GM12878 (cell line): ENCODE results near the gene PPP1R27. TPM values are rescaled to one million over a fixed set of nuclear protein-coding genes. Genes with fewer than 3 reads are reported as not detected.

ENCODE experiments used
- ATAC-seq: fragments of 200-7000 bp; cut with Tn5 transposase; 3 replicates; pipeline ENCODE4 v1.9.1; 2020; ENCODE audit warnings: mild to moderate bottlenecking, moderate library complexity
- Bru-seq: library from RNA; stranded (reverse); fragments of 400-500 nt; gene quantifications from one replicate; lab custom pipeline; 2021; lab: Mats Ljungman, UMichigan
- BruChase-seq, 2 experiments: library from RNA; stranded (reverse); fragments of 400-500 nt; gene quantifications; one replicate each; lab custom pipeline; 2021; lab: Mats Ljungman, UMichigan
- BruUV-seq: library from RNA; stranded (reverse); fragments of 400-500 nt; replicated peaks from 2 replicates; lab custom pipeline; 2021; lab: Mats Ljungman, UMichigan
- CTCF ChIA-PET: fragments of 300-600 bp; sonication (Branson Sonifier 250); formaldehyde crosslinking; extraction: SDS; loops from one replicate; lab custom pipeline; 2021; ENCODE audit warnings: inconsistent platforms; lab: Yijun Ruan, JAX
- POLR2A ChIA-PET: fragments of 350-600 bp; formaldehyde crosslinking; extraction: SDS; loops from one replicate; lab custom pipeline; 2021; ENCODE audit warnings: inconsistent platforms; lab: Charles Lee
- RAD21 ChIA-PET: fragments of 300-600 bp; sonication (Branson Sonifier 250); formaldehyde crosslinking; loops from one replicate; lab custom pipeline; 2023; ENCODE audit warnings: antibody characterized with exemption; ENCODE audit not compliant: unreplicated experiment; lab: Charles Lee
- SMC1A ChIA-PET: fragments of 300-600 bp; sonication (Branson Sonifier 250); formaldehyde crosslinking; loops from one replicate; lab custom pipeline; 2023; ENCODE audit not compliant: unreplicated experiment, uncharacterized antibody; lab: Charles Lee
- DNase-seq: peaks from one replicate; pipeline ENCODE4 v3.0.0-alpha.2; 2011; ENCODE audit warnings: low read depth, low spot score
- FAIRE-seq: peaks from 3 replicates; lab custom pipeline; 2011; peaks lifted over from hg19 to GRCh38; lab: Jason Lieb, UNC
- H2AFZ ChIP-seq: 2 replicates; pipeline ENCODE4 v1.6.0; 2011; ENCODE audit warnings: low read depth, low read length, control low read depth; ENCODE audit not compliant: control insufficient read depth
- H3K27ac ChIP-seq: 2 replicates; pipeline ENCODE4 v1.5.1; 2011; ENCODE audit warnings: control low read depth; ENCODE audit not compliant: control insufficient read depth, insufficient read depth
- H3K27me3 ChIP-seq, 2 experiments: replicated peaks in 1 of 2; 2 replicates each; pipeline versions ENCODE4 v1.6.0 to v1.6.1; 2011; ENCODE audit warnings: low read length in 1 of 2; ENCODE audit not compliant: control insufficient read depth in 2 of 2, insufficient read depth in 2 of 2
- H3K36me3 ChIP-seq, 2 experiments: 2 replicates each; pipeline ENCODE4 v1.5.1; 2011; ENCODE audit warnings: low read length in 1 of 2; ENCODE audit not compliant: control insufficient read depth in 2 of 2, insufficient read depth in 2 of 2
- H3K4me1 ChIP-seq: 2 replicates; pipeline ENCODE4 v1.6.1; 2011; ENCODE audit warnings: mild to moderate bottlenecking, low read length, moderate library complexity, mixed read lengths; ENCODE audit not compliant: control insufficient read depth, insufficient read depth
- H3K4me2 ChIP-seq: 2 replicates; pipeline ENCODE4 v1.6.0; 2011; ENCODE audit warnings: control low read depth; ENCODE audit not compliant: control insufficient read depth, insufficient read depth
- H3K4me3 ChIP-seq: fragments of 200-600 bp; sonication (generic); 2 replicates; pipeline ENCODE4 v1.5.1; 2016
- H3K79me2 ChIP-seq: 2 replicates; pipeline ENCODE4 v1.6.0; 2011; ENCODE audit warnings: low read length; ENCODE audit not compliant: control insufficient read depth, insufficient read depth
- H3K9ac ChIP-seq: 2 replicates; pipeline ENCODE4 v1.8.0; 2011; ENCODE audit warnings: low read length, control low read depth, mixed read lengths; ENCODE audit not compliant: control insufficient read depth, insufficient read depth
- H3K9me3 ChIP-seq: replicated peaks from 3 replicates; pipeline ENCODE4 v1.5.1; 2011; ENCODE audit warnings: mild to moderate bottlenecking, low read length; ENCODE audit not compliant: control insufficient read depth, insufficient read depth
- H4K20me1 ChIP-seq: 2 replicates; pipeline ENCODE4 v1.6.0; 2011; ENCODE audit not compliant: control insufficient read depth, insufficient read depth
- BMI1 ChIP-seq: fragments of 450-650 bp; IDR thresholded peaks from 2 replicates; pipeline ENCODE4 v1.6.1; 2016; ENCODE audit warnings: mild to moderate bottlenecking, moderate library complexity, borderline replicate concordance
- CEBPB ChIP-seq, 2 experiments: fragments of 150-350 bp in 1 of 2; IDR thresholded peaks; 2 replicates each; pipeline ENCODE4 v1.6.1; 2012 to 2014; ENCODE audit warnings: low read depth in 2 of 2, low read length in 2 of 2, borderline replicate concordance in 1 of 2, inconsistent platforms in 1 of 2
- EGR1 ChIP-seq, 2 experiments: IDR thresholded peaks; 1 replicate in 1 of 2; 2 replicates in 1 of 2; pipeline ENCODE4 v1.6.1; 2011 to 2012; ENCODE audit warnings: low read depth in 2 of 2, low read length in 2 of 2, borderline replicate concordance in 1 of 2, mild to moderate bottlenecking in 1 of 2, moderate library complexity in 1 of 2
- HSF1 ChIP-seq: fragments of 150-350 bp; IDR thresholded peaks from 2 replicates; pipeline ENCODE4 v1.6.1; 2014; ENCODE audit warnings: mild to moderate bottlenecking, low read depth, low read length
- IRF4 ChIP-seq: IDR thresholded peaks from 2 replicates; pipeline ENCODE4 v1.6.1; 2011; ENCODE audit warnings: low read depth, low read length
- JUNB ChIP-seq: IDR thresholded peaks from 2 replicates; pipeline ENCODE4 v1.6.1; 2016; ENCODE audit warnings: antibody characterized with exemption, mild to moderate bottlenecking
- WGBS: methylation state at CpG from one replicate; pipeline ENCODE4 v1.1.6; 2016; ENCODE audit warnings: low lambda C conversion rate; ENCODE audit not compliant: insufficient replicate concordance, insufficient coverage; ENCODE audit errors: missing lambda C conversion rate; 5-methylcytosine and 5-hydroxymethylcytosine counted together
- in situ Hi-C: fragments of 300-500 bp; cut with MboI; formaldehyde crosslinking; loops from 9 replicates; pipeline ENCODE4 v1.14.3; 2018; ENCODE audit warnings: mixed read lengths
- intact Hi-C: fragments of 100-400 bp; cut with micrococcal nuclease; formaldehyde crosslinking; loops from one replicate; pipeline ENCODE4 v1.14.2; 2022; ENCODE audit not compliant: unreplicated experiment
- long read RNA-seq, 2 experiments: library from polyadenylated mRNA; unstranded; transcript quantifications; one replicate each; pipeline ENCODE4 v2.0.0, GENCODE V29; 2019 to 2020
- polyA minus RNA-seq, 3 experiments: library from RNA; depleted of rRNA, polyadenylated mRNA; stranded (reverse); fragments of >200 nt; gene quantifications; 2 replicates each; pipeline ENCODE4 v1.2.3, GENCODE V29; 2011
- polyA plus RNA-seq, 11 experiments: library from polyadenylated mRNA; depleted of rRNA in 4 of 11; unstranded in 6 of 11; stranded (reverse) in 5 of 11; fragments of >200 nt; fragmentation: Nextera tagmentation in 4 of 11; fragmentation: Illumina TruSeq in 1 of 11; extraction: Ambion mirVana in 4 of 11; extraction: Trizol in 1 of 11; gene quantifications; 1 replicate in 1 of 11; 2 replicates in 10 of 11; pipeline versions ENCODE4 v1.2.1 to v1.2.3, GENCODE V29; 2011 to 2016; ENCODE audit warnings: inconsistent platforms in 2 of 11, missing spikeins in 2 of 11, low read depth in 1 of 11
- total RNA-seq, 4 experiments: library from RNA; depleted of rRNA in 3 of 4; stranded (reverse); fragments of >200 nt in 3 of 4; fragmentation: Illumina TruSeq in 1 of 4; extraction: Trizol in 1 of 4; gene quantifications; 2 replicates each; pipeline versions ENCODE4 v1.2.1 to v1.2.3, GENCODE V29; 2013 to 2021

PPP1R27 gene
- not detected in 2 replicates for total RNA-seq (2013; cell fraction: nucleolus; rRNA removed)
- total RNA-seq (2014; rRNA removed) (0.17 and 2.0 TPM in 2 replicates), total RNA-seq (2014; rRNA removed; fragmentation: Illumina TruSeq; extraction: Trizol) (0.14 and 0.31 TPM in 2 replicates), total RNA-seq (2021) (0.49 and 0.53 TPM in 2 replicates), polyA plus RNA-seq (2011; rRNA removed) (not detected in 2 replicates), polyA plus RNA-seq (2014; fragmentation: Illumina TruSeq; extraction: Trizol) (0.28 TPM in 1 of 2 replicates, not detected in the other), polyA plus RNA-seq (2014; fragmentation: Nextera tagmentation; extraction: Ambion mirVana) (not detected), polyA plus RNA-seq (2014; rRNA removed) (0.59 and 0.61 TPM in 2 replicates), polyA plus RNA-seq (2016; fragmentation: Nextera tagmentation; extraction: Ambion mirVana) (1 to 10 TPM in 1 of 2 experiments, under 1 TPM in 1; 0.70 to 1.6 TPM), polyA minus RNA-seq (2011; rRNA and poly(A)+ RNA removed) (not detected in 2 replicates), Bru-seq, nascent RNA (percentile 20 among the genes with signal in this experiment), BruChase-seq, experiment 1, labeled RNA remaining after a 6-hour chase (percentile 22 among the genes with signal in this experiment), BruChase-seq, experiment 2, labeled RNA remaining after a 2-hour chase (percentile 22 among the genes with signal in this experiment)
- not detected for polyA plus RNA-seq (2011; ENCODE audit: low read depth)
- polyA plus RNA-seq (2011; cell fraction: cytosol; rRNA removed): 0.12 TPM in 1 of 2 replicates, not detected in the other
- not detected in 2 replicates for polyA plus RNA-seq (2011; cell fraction: nucleus; rRNA removed)
- polyA plus RNA-seq (2012): 1.2 and 1.7 TPM in 2 replicates
- polyA minus RNA-seq (2011; cell fraction: cytosol; rRNA and poly(A)+ RNA removed): not detected in 2 replicates
- not detected in 2 replicates for polyA minus RNA-seq (2011; cell fraction: nucleus; rRNA and poly(A)+ RNA removed)
- long read RNA-seq, experiment 1: 0 reads
- long read RNA-seq, experiment 2: 0 reads

- SMC1A ChIA-PET: no interaction called here
- ATAC-seq (no peak), FAIRE-seq (no peak), DNase-seq (no peak)
- no peaks in the 10 kb centered on the region for H3K36me3 ChIP-seq
- H3K27me3 ChIP-seq: no peaks in the 10 kb centered on the region
- intact Hi-C loops: no loop called here
- RAD21 ChIA-PET: no interaction called here
- peak within 1 kb of the TSS; percentile 85 for H3K27ac ChIP-seq
- H4K20me1 ChIP-seq: no peaks in the 10 kb centered on the region
- H3K9me3 ChIP-seq: no peaks in the 10 kb centered on the region
- WGBS: 94% methylated on average over 26 of the region's 26 CpGs
- peaks cover 16% of the 10 kb centered on the region for H3K4me1 ChIP-seq
- no peak for TF ChIP-seq EGR1 (IDR thresholded peaks at IDR 0.05; ENCODE audit: borderline replicate concordance in 1 of 2, low read depth in 2 of 2, low read length in 2 of 2)
- TF ChIP-seq CEBPB (IDR thresholded peaks at IDR 0.05; ENCODE audit: borderline replicate concordance in 1 of 2, low read depth in 2 of 2, low read length in 2 of 2): no peak
- TF ChIP-seq JUNB: no peak
- no peak for TF ChIP-seq HSF1
- no peak for TF ChIP-seq BMI1
- TF ChIP-seq IRF4: no peak
- TF ChIP-seq, all 136 proteins: peak for 0
- BruUV-seq: no TSS peak
- in situ Hi-C loops: no loop called here
- H2AFZ ChIP-seq: no peak within 1 kb of the TSS; the same call in none of the 2 replicates
- peak within 1 kb of the TSS; percentile 78 for H3K4me2 ChIP-seq
- H3K79me2 ChIP-seq: peaks cover 13% of the 10 kb centered on the region
- peak within 1 kb of the TSS; percentile 84 for H3K9ac ChIP-seq
- CTCF ChIA-PET: interaction anchor here (0.6 kb wide), 1 partner anchor 10 kb away, joined by 3 read pairs; no protein-coding TSS in a partner anchor
- H3K4me3 ChIP-seq: peak within 1 kb of the TSS; percentile 92
- POLR2A ChIA-PET: interaction anchor here (1.8 kb wide), 1 partner anchor 36 kb away, joined by 6 read pairs; no protein-coding TSS in a partner anchor
Measured at GRCh38 chr17:81834831-81835267, at the start of gene PPP1R27. TSS of gene PPP1R27 (minus strand) at chr17:81835050. CDS start at chr17:81834953, 97 bp downstream.
